ENCODE results near the gene COA1.

DNA sequence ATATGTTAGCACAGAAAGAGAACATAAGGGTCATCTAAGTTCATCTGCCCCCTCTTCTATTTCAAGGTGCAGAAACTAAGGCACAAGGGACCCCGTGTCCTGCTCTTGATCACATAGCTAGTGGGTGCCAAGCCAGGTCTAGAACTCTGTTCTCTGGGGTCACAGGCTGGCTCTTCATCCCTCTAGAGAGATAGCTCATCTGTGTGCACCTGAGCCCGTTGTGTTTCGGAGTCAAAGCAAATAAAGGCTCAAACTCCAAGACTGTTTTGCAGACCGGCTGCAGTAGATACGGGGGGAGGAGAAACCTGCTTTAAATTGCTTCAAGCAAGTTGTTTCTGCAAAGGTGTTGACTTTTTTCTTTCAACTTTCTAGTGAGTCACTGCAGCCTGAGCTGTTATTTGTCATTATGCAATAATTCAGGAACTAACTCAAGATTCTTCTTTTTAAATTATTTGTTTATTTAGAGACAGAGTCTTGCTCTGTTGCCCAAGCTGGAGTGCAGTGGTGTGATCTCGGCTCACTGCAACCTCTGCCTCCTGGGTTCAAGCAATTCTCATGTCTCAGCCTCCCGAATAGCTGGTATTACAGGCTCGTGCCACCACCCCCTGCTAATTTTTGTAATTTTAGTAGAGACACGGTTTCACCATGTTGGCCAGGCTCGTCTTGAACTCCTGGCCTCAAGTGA lies 35.6 kb upstream of the COA1 start:
- TF ChIP-seq, protein P1, sequence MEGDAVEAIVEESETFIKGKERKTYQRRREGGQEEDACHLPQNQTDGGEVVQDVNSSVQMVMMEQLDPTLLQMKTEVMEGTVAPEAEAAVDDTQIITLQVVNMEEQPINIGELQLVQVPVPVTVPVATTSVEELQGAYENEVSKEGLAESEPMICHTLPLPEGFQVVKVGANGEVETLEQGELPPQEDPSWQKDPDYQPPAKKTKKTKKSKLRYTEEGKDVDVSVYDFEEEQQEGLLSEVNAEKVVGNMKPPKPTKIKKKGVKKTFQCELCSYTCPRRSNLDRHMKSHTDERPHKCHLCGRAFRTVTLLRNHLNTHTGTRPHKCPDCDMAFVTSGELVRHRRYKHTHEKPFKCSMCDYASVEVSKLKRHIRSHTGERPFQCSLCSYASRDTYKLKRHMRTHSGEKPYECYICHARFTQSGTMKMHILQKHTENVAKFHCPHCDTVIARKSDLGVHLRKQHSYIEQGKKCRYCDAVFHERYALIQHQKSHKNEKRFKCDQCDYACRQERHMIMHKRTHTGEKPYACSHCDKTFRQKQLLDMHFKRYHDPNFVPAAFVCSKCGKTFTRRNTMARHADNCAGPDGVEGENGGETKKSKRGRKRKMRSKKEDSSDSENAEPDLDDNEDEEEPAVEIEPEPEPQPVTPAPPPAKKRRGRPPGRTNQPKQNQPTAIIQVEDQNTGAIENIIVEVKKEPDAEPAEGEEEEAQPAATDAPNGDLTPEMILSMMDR (IDR thresholded peaks at IDR 0.05) = no peak
- TF ChIP-seq POLR2A (IDR thresholded peaks at IDR 0.05) = no peak
